Fibroblast of villous mesenchyme (primary cell): Measurements from ENCODE around the gene CYB5R3. TPM values are rescaled to one million over a fixed set of nuclear protein-coding genes. Genes with fewer than 3 reads are reported as not detected.
"Not testable (repeated sequence)": the region's sequence is repeated elsewhere in the genome, so short reads cannot be mapped to it uniquely, and the experiment has no call there.

Experiments used
- DNase-seq: peaks from one replicate; pipeline ENCODE4 v3.0.0-alpha.2; 2010; ENCODE audit warnings: low read depth
- H3K4me3 ChIP-seq: 2 replicates; pipeline ENCODE4 v1.5.1; 2011; ENCODE audit warnings: low read depth, mild to moderate bottlenecking, low read length
- small RNA-seq: library from RNA; depleted of rRNA; stranded (forward); fragments of <200 nt; gene quantifications from one replicate; pipeline ENCODE3, GENCODE V24; 2012
- total RNA-seq: library from RNA; depleted of rRNA; stranded (reverse); fragments of >200 nt; gene quantifications from 2 replicates; pipeline ENCODE4 v1.2.3, GENCODE V29; 2012

Gene CYB5R3
- total RNA-seq, 1 donor = 57.9 TPM

- not testable (repeated sequence) for DNase-seq, H3K4me3 ChIP-seq
Observed at GRCh38 chr22:42571068-42571467, 78.1 kb downstream of the CYB5R3 start.

GRCh38 chr22:42570580-42570979 lies 78.6 kb downstream of the CYB5R3 start:
- H3K4me3 ChIP-seq, DNase-seq: not testable (repeated sequence)

GRCh38 chr22:42567950-42568349 lies 81.2 kb downstream of the CYB5R3 start:
- not testable (repeated sequence) for DNase-seq, H3K4me3 ChIP-seq

Small RNA genes lying within 50 kb of the gene (small RNA-seq; reads per million reads assigned to genes)
- gene RNU6-513P = not detected

Other genes with a start within 250 kb of the CYB5R3 start
- gene NFAM1, start 217.0 kb downstream of the CYB5R3 start, total RNA-seq = not detected in 2 replicates
- 24.5 and 29.8 TPM in 2 replicates for gene RRP7A, start 129.6 kb downstream of the CYB5R3 start, total RNA-seq
- gene SERHL2, start 95.4 kb downstream of the CYB5R3 start, total RNA-seq = 2.2 and 2.3 TPM in 2 replicates
- 22.5 and 26.3 TPM in 2 replicates for gene POLDIP3, start 34.5 kb downstream of the CYB5R3 start, total RNA-seq
- 0.43 and 0.64 TPM in 2 replicates for gene ATP5MGL, start 8.8 kb downstream of the CYB5R3 start, total RNA-seq
- 9.0 and 11.2 TPM in 2 replicates for gene A4GALT, start 71.5 kb upstream of the CYB5R3 start, total RNA-seq
- 69.6 and 98.9 TPM in 2 replicates for gene ARFGAP3, start 207.9 kb upstream of the CYB5R3 start, total RNA-seq